HG03159 (cell line): ENCODE data around the gene TATDN2.

Experiments
- ATAC-seq: cut with Tn5 transposase; IDR thresholded peaks from one replicate; pipeline ENCODE4 v1.9.1; 2021; ENCODE audit warnings: mild to moderate bottlenecking, moderate library complexity; ENCODE audit not compliant: unreplicated experiment

The TATDN2 gene

GRCh38 chr3:10234526-10235230, 13.6 kb upstream of the TATDN2 start:
- ATAC-seq, result no peak

- ATAC-seq, result no peak
Observed at GRCh38 chr3:10235551-10235950, 12.7 kb upstream of the TATDN2 start.

GRCh38 chr3:10238345-10239183, 9.7 kb upstream of the TATDN2 start:
- ATAC-seq, result no peak

GRCh38 chr3:10240799-10241198, 7.5 kb upstream of the TATDN2 start:
- ATAC-seq, result no peak

- ATAC-seq, result no peak
Observed at GRCh38 chr3:10242182-10243065, 5.8 kb upstream of the TATDN2 start.

GRCh38 chr3:10244009-10244408, 4.2 kb upstream of the TATDN2 start:
- no peak for ATAC-seq

GRCh38 chr3:10245081-10245712, 3.1 kb upstream of the TATDN2 start:
- ATAC-seq, result no peak

GRCh38 chr3:10247679-10248183, 528 bp upstream of the TATDN2 start:
- ATAC-seq, result no peak

GRCh38 chr3:10248984-10249748, 907 bp downstream of the TATDN2 start:
- no peak for ATAC-seq

- no peak for ATAC-seq
Observed at GRCh38 chr3:10249833-10250232, 1.6 kb downstream of the TATDN2 start.

- no peak for ATAC-seq
Observed at GRCh38 chr3:10251006-10251405, 2.7 kb downstream of the TATDN2 start.

- no peak for ATAC-seq
Observed at GRCh38 chr3:10253731-10254130, 5.5 kb downstream of the TATDN2 start.

GRCh38 chr3:10255835-10256234, 7.6 kb downstream of the TATDN2 start:
- ATAC-seq, result no peak

GRCh38 chr3:10259036-10259435, 10.8 kb downstream of the TATDN2 start:
- ATAC-seq, result no peak

GRCh38 chr3:10259798-10260197, 11.5 kb downstream of the TATDN2 start:
- ATAC-seq, result no peak

- no peak for ATAC-seq
Observed at GRCh38 chr3:10260211-10260701, 12.0 kb downstream of the TATDN2 start.

- ATAC-seq, result no peak
Observed at GRCh38 chr3:10262027-10262426, 13.8 kb downstream of the TATDN2 start.

GRCh38 chr3:10263646-10264363, 15.5 kb downstream of the TATDN2 start:
- ATAC-seq, result no peak

GRCh38 chr3:10265833-10266232, 17.6 kb downstream of the TATDN2 start:
- no peak for ATAC-seq
